GM12873 (cell line): ENCODE data around the gene PELI2.

Experiments
- CTCF ChIP-seq: IDR thresholded peaks from 2 replicates; pipeline ENCODE4 v1.5.1; 2012; ENCODE audit warnings: low read depth, mild to moderate bottlenecking, moderate library complexity, low read length, control low read depth; ENCODE audit not compliant: insufficient read depth; ENCODE audit errors: missing control alignments

The PELI2 gene

GRCh38 chr14:56299306-56299984 lies 181.2 kb downstream of the PELI2 start:
- TF ChIP-seq CTCF, result no peak

GRCh38 chr14:56300495-56300894 lies 182.3 kb downstream of the PELI2 start:
- no peak for TF ChIP-seq CTCF

GRCh38 chr14:56304456-56304855 lies 186.2 kb downstream of the PELI2 start:
- TF ChIP-seq CTCF, result no peak

- no peak for TF ChIP-seq CTCF
Observed at GRCh38 chr14:56309198-56309597, 191.0 kb downstream of the PELI2 start.

- no peak for TF ChIP-seq CTCF
Observed at GRCh38 chr14:56310643-56311042, 192.4 kb downstream of the PELI2 start.

- no peak for TF ChIP-seq CTCF
Observed at GRCh38 chr14:56313789-56314188, 195.6 kb downstream of the PELI2 start.

GRCh38 chr14:56318393-56319115 lies 200.3 kb downstream of the PELI2 start:
- TF ChIP-seq CTCF, result no peak
